Dedifferentiated amniotic fluid mesenchymal stem cell (primary cell): ENCODE measurements around the gene RASSF3.

Experiments used
- DNase-seq: peaks from one replicate; pipeline ENCODE4 v3.0.0-alpha.2; 2016; ENCODE audit errors: extremely low spot score

Gene RASSF3

GRCh38 chr12:64691227-64691794 lies 81.0 kb downstream of the RASSF3 start:
- DNase-seq: no peak

- peak; percentile 66 for DNase-seq
These were observed 81.7 kb downstream of the RASSF3 start for GRCh38 chr12:64691795-64692583.

DNA sequence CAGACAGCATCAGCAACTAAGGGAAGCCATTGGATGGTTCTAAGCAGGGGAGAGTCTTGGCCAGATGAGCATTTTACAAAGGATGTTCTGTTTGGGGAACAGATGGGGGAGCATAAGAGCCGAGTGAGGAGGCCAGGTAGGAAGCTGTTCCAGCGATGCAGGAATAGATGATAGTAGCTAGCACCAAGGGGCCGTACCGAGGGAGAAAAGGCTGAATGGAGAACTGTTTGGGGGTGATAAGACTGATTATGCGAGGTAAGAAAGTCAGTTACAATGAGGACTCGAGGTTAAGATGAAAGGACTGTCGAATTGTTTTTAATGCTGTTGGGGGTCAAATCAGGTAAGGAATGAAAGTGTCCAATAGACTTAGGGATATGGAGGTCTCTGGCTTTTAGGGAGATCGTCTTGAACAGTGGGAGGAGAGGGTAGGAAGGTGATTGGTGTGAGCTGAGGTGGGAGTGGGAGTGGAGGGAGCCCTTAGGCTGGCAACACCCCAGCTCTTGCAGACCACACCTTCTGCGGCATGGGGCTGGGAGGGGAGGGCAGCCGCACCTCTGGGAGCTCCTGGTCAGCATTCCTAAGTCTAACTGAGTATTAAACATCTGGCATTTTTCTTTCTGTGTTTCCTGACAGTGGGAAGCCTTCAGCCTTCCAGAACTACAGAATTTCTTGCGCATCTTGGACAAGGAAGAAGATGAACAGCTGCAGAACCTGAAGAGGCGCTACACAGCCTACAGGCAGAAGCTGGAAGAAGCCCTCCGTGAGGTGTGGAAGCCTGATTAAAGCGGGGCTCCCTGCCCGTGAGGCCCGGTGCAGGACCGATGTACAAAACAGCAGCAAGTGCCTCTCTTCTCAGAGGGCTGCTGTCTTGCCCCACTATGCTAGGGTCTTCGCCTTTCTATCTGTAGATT lies 84.1 kb downstream of the RASSF3 start:
- DNase-seq: no peak

- no peak for DNase-seq
These were observed 85.3 kb downstream of the RASSF3 start for GRCh38 chr12:64695550-64695949.

GRCh38 chr12:64696080-64696741 lies 85.9 kb downstream of the RASSF3 start:
- DNase-seq: peak; percentile 44

DNA sequence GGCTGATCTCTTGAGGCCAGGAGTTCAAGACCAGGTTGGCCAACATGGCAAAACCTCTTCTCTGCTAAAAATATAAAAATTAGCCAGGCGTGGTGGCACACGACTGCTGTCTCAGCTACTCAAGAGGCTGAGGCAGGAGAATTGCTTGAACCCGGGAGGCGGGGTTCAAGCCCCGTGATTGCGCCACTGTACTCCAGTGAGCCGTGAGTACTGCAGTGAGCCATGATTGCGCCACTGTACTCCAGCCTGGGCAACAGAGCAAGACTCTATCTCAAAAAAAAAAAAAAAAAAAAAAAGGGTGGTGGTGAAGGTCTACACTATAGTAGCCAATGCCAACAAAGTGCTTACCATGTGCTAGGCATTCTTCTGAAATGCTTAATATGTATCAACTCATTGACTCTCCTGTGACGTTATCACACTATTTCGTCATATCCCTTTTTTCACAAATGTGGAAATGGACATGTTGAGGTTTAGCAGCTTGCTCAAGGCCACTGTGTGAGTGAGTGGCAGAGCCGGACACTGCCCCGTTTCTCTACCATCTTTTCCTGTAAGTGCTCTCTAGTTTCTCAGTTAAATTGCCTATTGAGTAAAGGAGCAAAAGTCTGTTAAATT lies 89.3 kb downstream of the RASSF3 start:
- DNase-seq: no peak

DNA sequence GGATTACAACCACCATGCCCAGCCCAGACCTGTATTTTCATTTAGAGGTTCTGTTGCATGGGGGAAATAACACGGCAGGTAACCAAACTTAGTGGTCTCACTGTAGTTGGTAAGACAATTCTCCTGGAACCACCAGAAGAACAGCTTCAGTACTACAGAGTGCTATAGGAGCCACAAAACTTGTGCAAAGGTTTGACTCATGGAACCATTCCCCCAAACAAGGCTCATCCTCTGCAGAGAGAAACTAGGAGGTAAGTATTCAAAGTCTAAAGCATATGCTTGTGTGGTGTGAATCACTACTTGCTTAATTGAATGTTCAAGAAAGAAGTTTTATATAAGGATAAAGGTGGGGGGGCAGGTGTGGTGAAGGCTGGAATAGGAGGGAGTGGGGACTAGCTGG lies 90.2 kb downstream of the RASSF3 start:
- DNase-seq: no peak

DNA sequence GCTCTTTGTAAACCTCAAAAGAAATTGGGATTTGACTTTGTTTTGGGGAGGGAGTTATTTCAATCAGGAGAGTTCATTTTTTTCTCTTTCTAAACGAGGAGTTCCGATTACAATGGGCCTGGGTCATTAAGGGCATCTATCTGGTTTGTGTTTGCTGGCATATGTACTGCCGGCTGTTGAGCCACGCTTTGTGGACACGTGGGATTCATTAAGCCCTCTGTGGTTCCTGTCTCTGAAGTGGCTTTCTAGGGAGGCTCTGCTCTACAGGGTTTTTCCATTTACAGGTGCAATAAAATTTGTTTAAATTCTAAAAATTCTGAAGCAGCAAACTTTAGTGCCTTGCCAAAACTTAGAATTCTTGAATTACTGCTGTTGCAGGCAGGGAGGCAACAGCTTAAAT lies 91.0 kb downstream of the RASSF3 start:
- DNase-seq: no peak

GRCh38 chr12:64706306-64706705 lies 96.0 kb downstream of the RASSF3 start:
- no peak for DNase-seq

GRCh38 chr12:64706857-64707256 lies 96.6 kb downstream of the RASSF3 start:
- no peak for DNase-seq

GRCh38 chr12:64707362-64707761 lies 97.1 kb downstream of the RASSF3 start:
- no peak for DNase-seq

GRCh38 chr12:64707926-64708325 lies 97.6 kb downstream of the RASSF3 start:
- DNase-seq: no peak

DNA sequence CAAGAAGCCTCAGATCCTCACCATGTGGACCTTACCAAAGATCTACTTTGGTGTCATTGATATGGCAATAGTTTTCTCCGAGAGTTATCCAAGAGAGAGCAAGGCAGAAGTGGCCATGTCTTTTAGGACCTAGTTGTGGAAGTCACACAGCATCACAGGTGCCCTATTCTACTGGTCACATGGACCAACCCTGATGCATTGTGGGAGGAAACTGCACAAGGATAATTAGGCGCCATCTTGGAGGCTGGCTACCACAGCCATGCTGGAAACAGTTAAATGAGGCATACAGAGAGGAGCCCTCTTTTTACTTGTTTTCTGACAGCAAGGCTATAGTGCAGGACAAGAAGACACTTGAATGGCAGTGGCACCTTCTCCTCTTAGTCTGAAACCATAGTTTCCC lies 99.1 kb downstream of the RASSF3 start:
- DNase-seq: no peak

DNA sequence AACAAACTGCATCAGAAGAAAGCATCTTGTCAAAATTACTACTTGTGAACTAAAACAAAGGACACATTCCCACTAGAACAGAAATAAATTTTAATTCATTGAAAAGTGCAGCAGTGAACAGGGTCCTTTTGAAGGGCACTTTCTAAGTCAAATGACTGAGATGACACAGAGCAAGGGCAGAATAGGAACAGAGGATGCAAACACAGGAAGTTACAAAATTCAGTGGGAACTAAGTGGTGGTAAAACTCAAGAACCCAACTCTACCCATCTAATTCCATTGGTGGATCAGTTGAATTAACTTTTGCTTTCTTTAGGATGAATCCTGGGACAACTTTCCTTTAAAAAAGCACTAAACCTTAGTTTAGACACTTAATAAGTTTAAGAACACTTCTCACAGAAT lies 103.1 kb downstream of the RASSF3 start:
- DNase-seq: no peak

GRCh38 chr12:64714551-64714968 lies 104.3 kb downstream of the RASSF3 start:
- DNase-seq: no peak

DNA sequence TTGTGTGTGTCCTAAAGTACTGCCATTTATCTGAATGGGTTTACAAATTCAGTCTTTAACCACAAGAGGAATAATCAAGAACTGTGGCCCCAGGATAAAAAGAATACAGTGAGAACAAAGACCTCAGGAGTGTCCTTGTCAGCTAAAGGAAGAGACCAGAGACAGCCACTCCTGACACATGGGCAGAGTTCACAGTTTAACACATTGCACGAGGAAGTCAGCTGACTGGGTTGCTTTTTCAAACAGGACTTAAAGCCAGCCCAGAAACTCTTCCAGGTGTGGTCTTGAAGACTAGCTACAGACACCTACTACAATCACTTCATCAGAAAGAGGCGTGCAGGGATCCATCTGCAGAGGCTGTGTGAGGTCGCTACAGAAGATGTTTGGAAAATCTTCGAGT lies 106.1 kb downstream of the RASSF3 start:
- DNase-seq: no peak

GRCh38 chr12:64716839-64717455 lies 106.7 kb downstream of the RASSF3 start:
- DNase-seq: no peak

GRCh38 chr12:64718649-64719048 lies 108.4 kb downstream of the RASSF3 start:
- no peak for DNase-seq

- DNase-seq: no peak
These were observed 110.6 kb downstream of the RASSF3 start for GRCh38 chr12:64720884-64721283.

DNA sequence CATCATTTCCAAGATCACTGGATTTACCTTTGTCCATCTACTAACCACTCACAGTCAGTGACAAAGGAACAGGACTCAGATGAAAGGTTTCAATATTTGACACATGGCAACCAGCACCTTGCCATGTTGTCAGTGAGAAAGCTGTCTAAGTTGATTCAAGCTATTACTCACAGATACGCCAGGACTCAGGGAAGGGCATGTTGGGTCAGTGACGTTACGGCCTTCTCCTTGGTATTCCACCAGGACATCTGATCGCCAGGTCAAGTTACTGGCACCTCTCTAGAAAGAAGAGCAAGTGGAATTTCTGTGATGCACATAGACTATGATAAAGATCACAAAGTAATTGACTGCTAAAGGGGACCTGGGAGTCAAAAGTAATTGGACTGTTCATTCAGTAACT lies 112.5 kb downstream of the RASSF3 start:
- no peak for DNase-seq

DNA sequence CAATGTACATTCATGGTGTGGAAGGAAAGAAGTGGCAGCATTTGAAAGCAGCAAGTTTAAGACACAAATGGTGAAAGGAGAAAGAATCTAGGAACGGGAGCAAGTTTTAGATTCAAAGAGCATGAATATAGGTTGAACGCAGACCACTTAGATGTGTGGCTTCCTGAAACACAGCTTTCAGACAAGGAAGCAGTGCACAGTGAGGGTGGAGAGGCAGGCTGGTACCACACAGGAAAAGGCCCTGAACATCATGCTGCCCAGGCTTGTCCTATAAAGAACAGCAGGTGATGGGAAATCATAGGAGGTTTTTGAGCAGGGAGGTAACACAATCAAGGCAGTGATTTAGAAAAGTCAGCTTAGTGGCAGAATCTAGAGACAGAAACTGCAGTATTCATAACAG lies 113.3 kb downstream of the RASSF3 start:
- DNase-seq: no peak
